ENCODE results near the gene CLMP.

Gene CLMP

DNA sequence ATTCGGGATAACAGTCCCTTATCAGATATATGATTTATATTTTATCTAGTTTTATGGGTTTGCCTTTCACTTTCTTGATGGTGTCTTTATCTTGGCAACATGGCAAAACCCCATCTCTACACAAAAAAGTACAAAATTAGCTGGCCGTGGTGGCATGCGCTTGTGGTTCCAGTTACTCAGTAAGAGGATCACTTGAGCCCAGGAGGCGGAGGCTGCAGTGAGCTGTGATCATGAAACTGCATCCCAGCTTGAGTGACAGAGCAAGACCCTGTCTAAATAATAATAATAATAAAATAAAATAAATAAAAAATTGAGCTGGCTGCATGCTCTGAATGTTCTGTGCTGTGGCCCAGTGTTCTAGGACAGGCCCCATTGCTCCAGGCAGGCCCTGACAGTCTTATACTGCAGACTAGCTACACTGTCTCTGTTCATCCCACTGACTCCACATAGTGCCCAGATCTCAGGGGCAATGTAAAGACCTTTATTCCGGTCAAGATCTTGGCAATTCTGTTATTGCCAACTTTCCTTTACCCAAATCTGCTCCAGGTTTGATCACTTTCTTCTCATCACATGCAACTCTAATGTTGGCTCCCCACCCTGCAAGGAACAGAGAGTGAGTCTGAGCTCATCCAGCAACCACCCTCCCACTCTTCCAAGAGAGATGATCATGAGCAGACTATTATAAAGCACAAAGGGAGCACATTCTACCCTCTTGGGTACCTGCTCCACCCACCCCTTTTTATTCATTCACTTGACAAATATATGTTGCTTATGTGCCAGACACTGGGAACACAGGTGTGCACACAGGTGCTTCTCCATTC, 141.9 kb downstream of the CLMP start:
- no peak for DNase-seq

DNA sequence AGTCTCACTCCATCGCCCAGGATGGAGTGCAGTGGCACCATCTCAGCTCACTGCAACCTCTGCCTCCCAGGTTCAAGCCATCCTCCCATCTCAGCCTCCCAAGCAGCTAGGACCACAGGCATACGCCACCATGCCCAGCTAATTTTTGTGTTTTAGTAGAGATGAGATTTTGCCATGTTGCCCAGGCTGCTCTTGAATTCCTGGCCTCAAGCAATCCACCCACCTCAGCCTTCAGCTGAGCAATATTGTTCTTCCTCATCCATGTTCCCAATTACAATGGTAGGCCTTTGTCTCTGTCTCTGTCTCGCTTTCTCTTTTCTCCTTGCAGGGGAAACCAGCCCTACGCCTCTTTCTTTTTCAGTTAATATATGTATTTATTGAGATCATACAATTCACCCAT, 143.4 kb downstream of the CLMP start:
- DNase-seq: no peak

DNA sequence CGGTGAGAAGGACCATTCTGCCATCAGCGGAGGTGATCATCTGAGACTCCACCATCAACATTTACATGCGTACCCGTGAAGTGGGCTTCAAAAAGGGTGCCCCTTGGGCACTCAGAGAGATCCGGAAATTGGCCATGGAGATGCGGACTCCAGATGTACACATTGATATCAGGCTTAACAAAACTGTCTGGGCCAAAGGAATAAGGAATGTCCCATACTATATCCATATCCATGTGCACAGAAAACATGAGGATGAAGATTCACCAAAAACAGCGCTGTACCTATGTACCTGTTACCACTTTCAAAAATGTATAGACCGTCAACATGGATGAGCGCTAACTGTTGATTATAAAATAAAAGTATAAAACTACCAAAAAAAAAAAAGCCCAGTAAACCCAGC, 143.9 kb downstream of the CLMP start:
- no peak for DNase-seq

GRCh38 chr11:123047947-123048293, 147.1 kb downstream of the CLMP start:
- DNase-seq: no peak

GRCh38 chr11:123047266-123047946, 147.6 kb downstream of the CLMP start:
- no peak for DNase-seq

DNA sequence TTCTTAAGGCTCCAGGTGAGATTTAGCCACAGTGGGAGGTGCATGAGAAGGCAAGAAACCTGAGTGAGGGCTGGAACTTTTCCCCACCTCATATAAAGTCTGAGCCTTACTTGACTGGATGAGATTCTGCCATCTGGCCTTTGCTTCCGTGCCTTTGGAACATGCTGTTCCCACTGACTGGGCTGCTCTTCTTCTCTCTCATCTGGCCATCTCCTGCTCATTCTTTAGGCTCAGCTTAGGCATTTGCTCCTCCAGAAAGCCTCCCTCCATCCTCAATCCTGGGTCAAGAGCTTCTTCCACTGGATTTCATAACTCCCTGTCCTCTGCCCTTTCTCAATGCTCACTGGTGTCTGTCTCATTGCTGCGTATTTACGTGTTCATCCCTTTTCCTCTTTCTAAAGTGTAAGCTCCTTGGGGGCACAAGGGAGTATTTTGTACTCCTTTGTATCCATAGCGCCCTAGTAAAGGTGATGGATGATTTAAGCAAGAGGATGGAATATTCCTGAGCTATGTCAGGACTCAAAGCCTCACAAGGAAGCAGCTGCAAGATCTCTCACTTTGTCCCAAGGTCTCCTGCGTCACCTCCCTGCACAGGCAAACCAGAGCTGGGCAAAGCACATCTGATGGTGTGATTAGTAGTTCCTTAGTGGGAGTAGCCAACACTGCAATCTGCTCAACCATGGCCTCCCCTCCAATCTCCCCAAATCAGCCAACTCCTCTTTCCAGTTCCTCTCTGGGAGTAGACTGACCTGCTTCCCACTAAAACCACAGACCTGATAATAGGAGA, 148.4 kb downstream of the CLMP start:
- DNase-seq: peak; percentile 51

GRCh38 chr11:123045101-123045500, 149.9 kb downstream of the CLMP start:
- no peak for DNase-seq

DNA sequence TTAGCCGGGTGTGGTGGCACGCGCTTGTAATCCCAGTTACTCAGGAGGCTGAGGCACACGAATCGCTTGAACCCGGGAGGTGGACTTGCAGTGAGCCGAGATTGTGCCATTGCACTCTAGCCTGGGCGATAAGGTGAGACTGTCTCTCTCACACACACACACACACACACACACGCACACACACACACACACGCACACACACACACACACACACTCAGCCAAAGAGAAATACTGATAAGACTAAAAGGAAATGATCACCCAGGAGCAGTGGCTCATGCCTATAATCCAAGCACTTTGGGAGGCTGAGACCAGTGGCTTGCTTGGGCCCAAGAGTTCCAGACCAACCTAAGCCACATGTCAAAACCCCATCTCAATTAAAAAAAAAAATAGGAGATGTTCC, 153.9 kb downstream of the CLMP start:
- DNase-seq: no peak

DNA sequence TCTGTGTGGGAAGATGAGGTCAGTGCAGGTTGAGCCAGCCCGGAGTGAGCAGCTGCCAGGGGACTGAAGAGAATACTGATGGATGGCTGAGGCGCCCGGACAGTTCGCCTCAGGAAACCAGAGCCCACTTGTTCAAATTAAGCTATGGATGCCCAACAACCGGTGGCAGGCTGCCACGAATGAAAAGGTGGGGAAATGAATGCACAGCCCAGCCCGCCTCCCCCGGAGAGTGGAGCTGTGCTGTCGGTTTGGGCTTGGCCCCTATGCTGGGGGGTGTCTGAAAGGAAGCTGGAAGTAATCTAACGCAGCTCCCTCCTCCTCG, 155.0 kb downstream of the CLMP start:
- no peak for DNase-seq

DNA sequence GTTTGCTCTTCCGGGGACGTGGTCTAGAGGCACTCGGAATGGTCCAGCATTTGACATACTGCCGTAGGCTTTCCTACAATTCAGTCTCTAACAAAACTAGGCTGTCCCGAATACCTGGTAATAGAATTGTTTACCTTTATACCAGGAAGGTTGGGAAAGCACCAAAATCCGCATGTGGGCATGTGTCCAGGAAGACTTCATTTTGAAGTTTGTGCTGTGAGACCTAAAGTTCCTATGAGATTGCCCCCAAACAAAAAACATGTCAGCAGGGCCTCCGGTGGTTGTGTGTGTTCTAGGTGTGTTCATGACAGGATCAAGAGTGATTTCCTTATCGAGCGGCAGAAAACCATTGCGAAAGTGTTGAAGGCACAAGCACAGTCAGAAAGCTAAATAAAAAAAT, 159.2 kb downstream of the CLMP start:
- no peak for DNase-seq

DNA sequence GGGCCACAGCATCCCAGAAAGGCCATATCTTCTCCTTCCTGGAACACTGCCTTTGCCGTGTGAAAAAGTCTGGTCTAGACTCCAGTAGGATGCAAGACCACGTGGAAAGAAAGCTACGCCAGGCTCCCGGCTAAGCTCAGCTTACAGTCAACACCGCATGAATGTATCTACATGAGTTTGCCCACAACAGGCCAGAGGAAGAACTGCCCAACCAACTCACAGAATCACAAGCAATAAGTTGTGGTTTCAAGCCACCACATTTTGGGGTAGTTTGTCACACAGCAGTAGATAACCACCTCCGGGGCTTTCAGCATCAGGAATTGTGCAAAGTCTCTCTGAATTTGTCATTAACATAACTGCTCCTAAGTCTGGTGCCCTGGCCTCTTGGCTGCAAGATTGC, 160.5 kb downstream of the CLMP start:
- peak; percentile 61 for DNase-seq

- peak; percentile 44 for DNase-seq
These were observed 161.2 kb downstream of the CLMP start for GRCh38 chr11:123033895-123034294.

DNA sequence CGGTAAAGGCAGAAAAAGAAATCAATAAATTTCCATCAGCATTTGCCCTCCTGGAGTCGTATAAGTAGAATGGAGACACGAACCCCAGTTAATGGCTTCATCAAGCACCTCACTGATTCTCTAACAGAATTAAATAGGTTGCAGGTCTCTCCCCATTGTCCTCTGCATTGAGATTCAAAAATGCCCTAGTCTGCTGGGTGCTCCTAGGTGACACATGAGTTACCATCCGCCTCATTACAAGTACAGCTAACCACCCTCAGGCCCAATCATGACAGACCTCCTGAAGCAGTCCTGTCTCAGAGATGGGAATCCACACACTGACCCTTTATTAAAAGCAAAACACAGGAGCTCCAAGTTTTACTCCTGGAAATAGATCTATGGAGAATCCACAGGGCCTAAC, 164.5 kb downstream of the CLMP start:
- no peak for DNase-seq

- DNase-seq: peak; percentile 84
These were observed 174.1 kb downstream of the CLMP start for GRCh38 chr11:123020968-123021367.
